Esophagus mucosa (tissue), 1 donor: ENCODE measurements around the gene WDSUB1. TPM values are rescaled to one million over a fixed set of nuclear protein-coding genes. Genes with fewer than 3 reads are reported as not detected.

Source experiments
- ATAC-seq: fragments of 200-7000 bp; cut with Tn5 transposase; one replicate; pipeline ENCODE4 v1.9.1; 2020
- total RNA-seq: library from RNA; stranded (reverse); gene quantifications from one replicate; pipeline ENCODE4 v1.2.4, GENCODE V29; 2023
- donor health status: DM: yes; HTN: yes; CAD: no.

The WDSUB1 gene
- total RNA-seq, 1 donor from 2014 or later, result 7.5 TPM

- no peak for ATAC-seq
Measured at GRCh38 chr2:159224061-159224813, 62.3 kb downstream of the WDSUB1 start.

- ATAC-seq, result no peak
Measured at GRCh38 chr2:159219394-159219998, 67.0 kb downstream of the WDSUB1 start.

- ATAC-seq, result no peak
Measured at GRCh38 chr2:159218389-159218788, 68.1 kb downstream of the WDSUB1 start.

- ATAC-seq, result no peak
Measured at GRCh38 chr2:159217676-159218075, 68.8 kb downstream of the WDSUB1 start.

- ATAC-seq, result no peak
Measured at GRCh38 chr2:159215116-159215515, 71.4 kb downstream of the WDSUB1 start.

GRCh38 chr2:159214325-159214865 lies 72.1 kb downstream of the WDSUB1 start:
- no peak for ATAC-seq

- no peak for ATAC-seq
Measured at GRCh38 chr2:159213296-159213695, 73.2 kb downstream of the WDSUB1 start.

GRCh38 chr2:159211447-159212396 lies 74.8 kb downstream of the WDSUB1 start:
- ATAC-seq, result no peak

- ATAC-seq, result peak; percentile 71
Measured at GRCh38 chr2:159209341-159210306, 76.9 kb downstream of the WDSUB1 start.

- ATAC-seq, result no peak
Measured at GRCh38 chr2:159208438-159208837, 78.1 kb downstream of the WDSUB1 start.

- ATAC-seq, result no peak
Measured at GRCh38 chr2:159206736-159207380, 79.6 kb downstream of the WDSUB1 start.

GRCh38 chr2:159204381-159205144 lies 81.9 kb downstream of the WDSUB1 start:
- ATAC-seq, result no peak

- peak; percentile 24 for ATAC-seq
Measured at GRCh38 chr2:159202568-159203071, 83.9 kb downstream of the WDSUB1 start.

GRCh38 chr2:159201360-159202063 lies 85.0 kb downstream of the WDSUB1 start:
- peak; percentile 35 for ATAC-seq

- no peak for ATAC-seq
Measured at GRCh38 chr2:159200498-159200897, 86.0 kb downstream of the WDSUB1 start.

GRCh38 chr2:159199761-159200465 lies 86.6 kb downstream of the WDSUB1 start:
- no peak for ATAC-seq

- ATAC-seq, result no peak
Measured at GRCh38 chr2:159199236-159199635, 87.3 kb downstream of the WDSUB1 start.

GRCh38 chr2:159196393-159196925 lies 90.0 kb downstream of the WDSUB1 start:
- peak; percentile 18 for ATAC-seq
